IPS DF 6.9 (cell line): ENCODE measurements around the gene PRKCE.

Experiments used
- DNase-seq: peaks from one replicate; pipeline ENCODE4 v3.0.0-alpha.2; 2013; ENCODE audit warnings: low read depth, low spot score
- H3K27ac ChIP-seq: one replicate; pipeline ENCODE4 v1.5.1; 2013; ENCODE audit warnings: low read length, control low read depth
- H3K27me3 ChIP-seq: 2 replicates; pipeline ENCODE4 v1.6.1; 2013; ENCODE audit warnings: mild to moderate bottlenecking, low read length; ENCODE audit not compliant: control insufficient read depth, insufficient read depth
- H3K36me3 ChIP-seq: 2 replicates; pipeline ENCODE4 v1.6.1; 2013; ENCODE audit warnings: low read length; ENCODE audit not compliant: control insufficient read depth, insufficient read depth
- H3K4me1 ChIP-seq: 2 replicates; pipeline ENCODE4 v1.6.1; 2013; ENCODE audit warnings: low read length; ENCODE audit not compliant: control insufficient read depth, insufficient read depth
- H3K4me3 ChIP-seq: 2 replicates; pipeline ENCODE4 v1.5.1; 2013; ENCODE audit warnings: mild to moderate bottlenecking, low read length
- H3K9me3 ChIP-seq: 2 replicates; pipeline ENCODE4 v1.6.1; 2013; ENCODE audit warnings: low read length, inconsistent platforms; ENCODE audit not compliant: control insufficient read depth, insufficient read depth
- WGBS: extraction: QIAGEN DNeasy Blood & Tissue Kit; methylation state at CpG from one replicate; pipeline ENCODE4 v1.1.7; 2013; ENCODE audit warnings: mixed read lengths, missing lambda C conversion rate; ENCODE audit not compliant: insufficient read length, insufficient coverage; 5-methylcytosine and 5-hydroxymethylcytosine counted together

Gene PRKCE

GRCh38 chr2:45793305-45793962 is 142.0 kb downstream of the PRKCE start:
- no peak overlapping the region for H3K27ac ChIP-seq
- WGBS: no CpG with 5 or more reads among the region's 7 CpGs
- no peaks in the 10 kb centered on the region for H3K4me1 ChIP-seq
- no peaks in the 10 kb centered on the region for H3K27me3 ChIP-seq
- no peak overlapping the region for H3K4me3 ChIP-seq
- H3K9me3 ChIP-seq: no peaks in the 10 kb centered on the region
- no peaks in the 10 kb centered on the region for H3K36me3 ChIP-seq
- no peak for DNase-seq

GRCh38 chr2:45794134-45794617 is 142.7 kb downstream of the PRKCE start:
- Histone ChIP-seq H3K9me3 (no peaks in the 10 kb centered on the region), H3K27me3 (no peaks in the 10 kb centered on the region), H3K4me1 (no peaks in the 10 kb centered on the region), H3K4me3 (no peak overlapping the region), H3K27ac (no peak overlapping the region), H3K36me3 (no peaks in the 10 kb centered on the region)
- no peak for DNase-seq
- whole genome bisulfite sequencing: no CpG with 5 or more reads among the region's 15 CpGs

GRCh38 chr2:45796500-45796899 is 145.0 kb downstream of the PRKCE start:
- Histone ChIP-seq H3K27ac (no peak overlapping the region), H3K36me3 (no peaks in the 10 kb centered on the region), H3K9me3 (no peaks in the 10 kb centered on the region), H3K4me3 (no peak overlapping the region), H3K27me3 (no peaks in the 10 kb centered on the region; the same call in 1 of the 2 replicates), H3K4me1 (no peaks in the 10 kb centered on the region)
- no CpG with 5 or more reads among the region's 4 CpGs for WGBS
- DNase-seq: no peak

- no peaks in the 10 kb centered on the region; the same call in 1 of the 2 replicates for H3K27me3 ChIP-seq
- no peak overlapping the region for H3K27ac ChIP-seq
- H3K4me1 ChIP-seq: no peaks in the 10 kb centered on the region
- no peaks in the 10 kb centered on the region for H3K36me3 ChIP-seq
- no peak for DNase-seq
- no CpG with 5 or more reads among the region's 13 CpGs for WGBS
- no peaks in the 10 kb centered on the region for H3K9me3 ChIP-seq
- no peak overlapping the region for H3K4me3 ChIP-seq
Measured at GRCh38 chr2:45797451-45798230, 146.2 kb downstream of the PRKCE start.

- H3K27me3 ChIP-seq: no peaks in the 10 kb centered on the region; the same call in 1 of the 2 replicates
- H3K36me3 ChIP-seq: no peaks in the 10 kb centered on the region
- WGBS: no CpG with 5 or more reads among the region's 5 CpGs
- H3K4me3 ChIP-seq: no peak overlapping the region
- no peak overlapping the region for H3K27ac ChIP-seq
- no peaks in the 10 kb centered on the region for H3K4me1 ChIP-seq
- H3K9me3 ChIP-seq: no peaks in the 10 kb centered on the region
- no peak for DNase-seq
Measured at GRCh38 chr2:45799679-45800381, 148.4 kb downstream of the PRKCE start.

GRCh38 chr2:45802499-45803138 is 151.1 kb downstream of the PRKCE start:
- no peak overlapping the region for H3K4me3 ChIP-seq
- WGBS: no CpG with 5 or more reads among the region's 8 CpGs
- no peaks in the 10 kb centered on the region for H3K4me1 ChIP-seq
- H3K27ac ChIP-seq: no peak overlapping the region
- DNase-seq: no peak
- no peaks in the 10 kb centered on the region; the same call in 1 of the 2 replicates for H3K27me3 ChIP-seq
- no peaks in the 10 kb centered on the region for H3K9me3 ChIP-seq
- H3K36me3 ChIP-seq: no peaks in the 10 kb centered on the region

- Histone ChIP-seq H3K4me3 (no peak overlapping the region), H3K9me3 (no peaks in the 10 kb centered on the region), H3K4me1 (no peaks in the 10 kb centered on the region)
Measured at GRCh38 chr2:45804987-45805755, 153.7 kb downstream of the PRKCE start.

GRCh38 chr2:45806563-45807358 is 155.3 kb downstream of the PRKCE start:
- Histone ChIP-seq H3K27me3 (no peaks in the 10 kb centered on the region), H3K36me3 (no peaks in the 10 kb centered on the region), H3K9me3 (no peaks in the 10 kb centered on the region), H3K4me3 (no peak overlapping the region), H3K27ac (no peak overlapping the region), H3K4me1 (no peaks in the 10 kb centered on the region)
- no CpG with 5 or more reads among the region's 8 CpGs for WGBS
- DNase-seq: no peak

More at GRCh38 chr2:45804987-45805755, 153.7 kb downstream of the PRKCE start:
- Histone ChIP-seq H3K36me3 (no peaks in the 10 kb centered on the region), H3K27me3 (no peaks in the 10 kb centered on the region; the same call in 1 of the 2 replicates), H3K27ac (no peak overlapping the region)
- no CpG with 5 or more reads among the region's 6 CpGs for WGBS
- DNase-seq: no peak

- WGBS: no CpG with 5 or more reads among the region's 4 CpGs
Measured at GRCh38 chr2:45808294-45808800, 156.9 kb downstream of the PRKCE start.

More at GRCh38 chr2:45808294-45808800, 156.9 kb downstream of the PRKCE start:
- no peaks in the 10 kb centered on the region for H3K27me3 ChIP-seq
- DNase-seq: no peak
- H3K4me3 ChIP-seq: no peak overlapping the region
- no peak overlapping the region for H3K27ac ChIP-seq
- H3K9me3 ChIP-seq: no peaks in the 10 kb centered on the region
- H3K4me1 ChIP-seq: no peaks in the 10 kb centered on the region
- no peaks in the 10 kb centered on the region for H3K36me3 ChIP-seq
